Measurements from ENCODE around the gene HEY2. TPM values are rescaled to one million over a fixed set of nuclear protein-coding genes. Genes with fewer than 3 reads are reported as not detected.

The HEY2 gene
- total and polyA plus RNA-seq, 4 donors: 1.0 to 2.0 (median 1.4) TPM

DNA sequence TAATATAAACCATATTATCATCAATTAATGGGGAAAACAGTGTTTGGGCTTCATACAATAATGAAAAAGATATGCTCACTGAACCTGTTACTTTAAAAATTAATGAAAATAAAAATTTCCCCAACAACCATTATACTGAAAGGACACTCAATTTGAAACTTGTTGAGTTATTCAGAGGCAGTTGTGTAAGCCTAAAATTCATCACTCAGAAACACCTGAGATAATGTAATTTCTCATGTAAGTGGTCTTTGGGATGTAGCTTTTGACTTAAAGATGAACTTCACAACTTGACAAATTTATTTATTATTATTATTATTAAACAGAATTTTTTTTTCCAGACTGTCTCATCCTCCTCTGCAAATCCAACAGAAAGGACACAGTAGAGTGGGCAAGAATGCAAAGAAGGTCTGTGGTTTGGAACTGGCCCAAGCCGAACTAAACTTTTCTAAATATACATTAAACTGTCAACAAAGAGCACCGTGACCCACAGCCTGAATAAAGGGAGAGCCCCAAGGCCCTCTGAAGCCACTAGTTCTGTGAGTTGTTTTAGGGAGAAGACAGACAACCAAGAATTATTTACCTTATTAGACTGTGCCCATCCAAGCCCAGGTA lies 32.2 kb upstream of the HEY2 start:
- H3K9me3 ChIP-seq (ENCODE audit: control insufficient read depth in 4 of 4, low read length in 3 of 4): no peaks in the 10 kb centered on the region
- H3K36me3 ChIP-seq (ENCODE audit: control insufficient read depth in 4 of 4, insufficient read depth in 3 of 4, low read depth in 1 of 4, low read length in 3 of 4): no peaks in the 10 kb centered on the region
- TF ChIP-seq, protein P1, sequence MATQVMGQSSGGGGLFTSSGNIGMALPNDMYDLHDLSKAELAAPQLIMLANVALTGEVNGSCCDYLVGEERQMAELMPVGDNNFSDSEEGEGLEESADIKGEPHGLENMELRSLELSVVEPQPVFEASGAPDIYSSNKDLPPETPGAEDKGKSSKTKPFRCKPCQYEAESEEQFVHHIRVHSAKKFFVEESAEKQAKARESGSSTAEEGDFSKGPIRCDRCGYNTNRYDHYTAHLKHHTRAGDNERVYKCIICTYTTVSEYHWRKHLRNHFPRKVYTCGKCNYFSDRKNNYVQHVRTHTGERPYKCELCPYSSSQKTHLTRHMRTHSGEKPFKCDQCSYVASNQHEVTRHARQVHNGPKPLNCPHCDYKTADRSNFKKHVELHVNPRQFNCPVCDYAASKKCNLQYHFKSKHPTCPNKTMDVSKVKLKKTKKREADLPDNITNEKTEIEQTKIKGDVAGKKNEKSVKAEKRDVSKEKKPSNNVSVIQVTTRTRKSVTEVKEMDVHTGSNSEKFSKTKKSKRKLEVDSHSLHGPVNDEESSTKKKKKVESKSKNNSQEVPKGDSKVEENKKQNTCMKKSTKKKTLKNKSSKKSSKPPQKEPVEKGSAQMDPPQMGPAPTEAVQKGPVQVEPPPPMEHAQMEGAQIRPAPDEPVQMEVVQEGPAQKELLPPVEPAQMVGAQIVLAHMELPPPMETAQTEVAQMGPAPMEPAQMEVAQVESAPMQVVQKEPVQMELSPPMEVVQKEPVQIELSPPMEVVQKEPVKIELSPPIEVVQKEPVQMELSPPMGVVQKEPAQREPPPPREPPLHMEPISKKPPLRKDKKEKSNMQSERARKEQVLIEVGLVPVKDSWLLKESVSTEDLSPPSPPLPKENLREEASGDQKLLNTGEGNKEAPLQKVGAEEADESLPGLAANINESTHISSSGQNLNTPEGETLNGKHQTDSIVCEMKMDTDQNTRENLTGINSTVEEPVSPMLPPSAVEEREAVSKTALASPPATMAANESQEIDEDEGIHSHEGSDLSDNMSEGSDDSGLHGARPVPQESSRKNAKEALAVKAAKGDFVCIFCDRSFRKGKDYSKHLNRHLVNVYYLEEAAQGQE (IDR thresholded peaks at IDR 0.05): no peak
- TF ChIP-seq, protein P2, sequence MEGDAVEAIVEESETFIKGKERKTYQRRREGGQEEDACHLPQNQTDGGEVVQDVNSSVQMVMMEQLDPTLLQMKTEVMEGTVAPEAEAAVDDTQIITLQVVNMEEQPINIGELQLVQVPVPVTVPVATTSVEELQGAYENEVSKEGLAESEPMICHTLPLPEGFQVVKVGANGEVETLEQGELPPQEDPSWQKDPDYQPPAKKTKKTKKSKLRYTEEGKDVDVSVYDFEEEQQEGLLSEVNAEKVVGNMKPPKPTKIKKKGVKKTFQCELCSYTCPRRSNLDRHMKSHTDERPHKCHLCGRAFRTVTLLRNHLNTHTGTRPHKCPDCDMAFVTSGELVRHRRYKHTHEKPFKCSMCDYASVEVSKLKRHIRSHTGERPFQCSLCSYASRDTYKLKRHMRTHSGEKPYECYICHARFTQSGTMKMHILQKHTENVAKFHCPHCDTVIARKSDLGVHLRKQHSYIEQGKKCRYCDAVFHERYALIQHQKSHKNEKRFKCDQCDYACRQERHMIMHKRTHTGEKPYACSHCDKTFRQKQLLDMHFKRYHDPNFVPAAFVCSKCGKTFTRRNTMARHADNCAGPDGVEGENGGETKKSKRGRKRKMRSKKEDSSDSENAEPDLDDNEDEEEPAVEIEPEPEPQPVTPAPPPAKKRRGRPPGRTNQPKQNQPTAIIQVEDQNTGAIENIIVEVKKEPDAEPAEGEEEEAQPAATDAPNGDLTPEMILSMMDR (IDR thresholded peaks at IDR 0.05; ENCODE audit: low read depth, low read length, missing input control): no peak
- no peak for TF ChIP-seq JUND (IDR thresholded peaks at IDR 0.05)
- TF ChIP-seq RXRA (IDR thresholded peaks at IDR 0.05): no peak
- no peaks in the 10 kb centered on the region for H3K27me3 ChIP-seq (ENCODE audit: control insufficient read depth in 4 of 4, insufficient read depth in 4 of 4, low read length in 3 of 4)
- WGBS: 83% methylated on average over 2 of the region's 2 CpGs
- H3K4me1 ChIP-seq (ENCODE audit: control insufficient read depth in 4 of 4, insufficient read depth in 4 of 4, low read length in 3 of 4): no peaks in the 10 kb centered on the region
- H3K27ac ChIP-seq (ENCODE audit: low read depth in 1 of 2, low read length in 2 of 2): no peak overlapping the region
- no peak overlapping the region for H3K4me3 ChIP-seq (ENCODE audit: low read depth in 1 of 3, low read length in 3 of 3)
- DNase-seq (ENCODE audit: low spot score): no peak
- no peak overlapping the region for H3K9ac ChIP-seq (ENCODE audit: low read depth in 1 of 2, low read length in 2 of 2)

DNA sequence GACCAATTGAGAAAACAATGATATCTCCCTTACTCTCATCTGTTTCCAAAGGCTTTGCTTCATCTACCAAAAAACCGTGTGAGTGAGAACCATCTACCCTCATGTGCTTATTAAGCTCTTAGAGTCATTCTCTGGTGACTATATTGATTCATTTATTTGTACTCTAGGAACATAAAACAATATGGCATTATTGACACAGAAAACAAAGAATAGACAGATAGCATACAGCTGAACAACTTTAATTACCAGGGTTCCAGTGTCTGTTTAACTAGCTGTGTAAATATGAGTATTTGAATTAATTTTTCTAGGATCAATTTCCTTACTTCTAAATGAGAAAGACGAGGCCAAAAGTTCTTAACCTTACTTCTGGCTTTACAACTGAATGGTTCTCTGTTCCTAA lies 31.3 kb upstream of the HEY2 start:
- H3K4me3 ChIP-seq (ENCODE audit: low read depth in 1 of 3, low read length in 3 of 3): no peak overlapping the region
- WGBS: 38% methylated on average over 2 of the region's 2 CpGs
- H3K27me3 ChIP-seq (ENCODE audit: control insufficient read depth in 4 of 4, insufficient read depth in 4 of 4, low read length in 3 of 4): no peaks in the 10 kb centered on the region
- H3K36me3 ChIP-seq (ENCODE audit: control insufficient read depth in 4 of 4, insufficient read depth in 3 of 4, low read depth in 1 of 4, low read length in 3 of 4): no peaks in the 10 kb centered on the region
- no peak for DNase-seq (ENCODE audit: low spot score)
- H3K9me3 ChIP-seq (ENCODE audit: control insufficient read depth in 4 of 4, low read length in 3 of 4): no peaks in the 10 kb centered on the region
- H3K27ac ChIP-seq (ENCODE audit: low read depth in 1 of 2, low read length in 2 of 2): no peak overlapping the region
- no peak overlapping the region for H3K9ac ChIP-seq (ENCODE audit: low read depth in 1 of 2, low read length in 2 of 2)
- H3K4me1 ChIP-seq (ENCODE audit: control insufficient read depth in 4 of 4, insufficient read depth in 4 of 4, low read length in 3 of 4): peaks cover 0 to 5% (median 2%) of the 10 kb centered on the region in 4 donors
- TF ChIP-seq HNF4G (IDR thresholded peaks at IDR 0.05): no peak
- TF ChIP-seq JUND (IDR thresholded peaks at IDR 0.05): no peak
- TF ChIP-seq HNF4A (conservative IDR thresholded peaks at IDR 0.05): no peak
- TF ChIP-seq EGR1 (IDR thresholded peaks at IDR 0.05; ENCODE audit: low read depth in 2 of 2): no peak
- no peak for TF ChIP-seq GABPA (IDR thresholded peaks at IDR 0.05 in 1 of 2, conservative IDR thresholded peaks at IDR 0.05 in 1 of 2)
- no peak for TF ChIP-seq RXRA (IDR thresholded peaks at IDR 0.05)
- no peak for TF ChIP-seq TAF1 (conservative IDR thresholded peaks at IDR 0.05)
- TF ChIP-seq, protein P3, sequence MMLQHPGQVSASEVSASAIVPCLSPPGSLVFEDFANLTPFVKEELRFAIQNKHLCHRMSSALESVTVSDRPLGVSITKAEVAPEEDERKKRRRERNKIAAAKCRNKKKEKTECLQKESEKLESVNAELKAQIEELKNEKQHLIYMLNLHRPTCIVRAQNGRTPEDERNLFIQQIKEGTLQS (IDR thresholded peaks at IDR 0.05): no peak
- no peak for TF ChIP-seq YY1 (IDR thresholded peaks at IDR 0.05)
- no peak for TF ChIP-seq FOXA1 (IDR thresholded peaks at IDR 0.05)
- TF ChIP-seq, protein P4, sequence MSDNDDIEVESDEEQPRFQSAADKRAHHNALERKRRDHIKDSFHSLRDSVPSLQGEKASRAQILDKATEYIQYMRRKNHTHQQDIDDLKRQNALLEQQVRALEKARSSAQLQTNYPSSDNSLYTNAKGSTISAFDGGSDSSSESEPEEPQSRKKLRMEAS (IDR thresholded peaks at IDR 0.05): no peak
- no peak for TF ChIP-seq FOXA2 (IDR thresholded peaks at IDR 0.05)
- no peak for TF ChIP-seq SP1 (IDR thresholded peaks at IDR 0.05)
- no peak for TF ChIP-seq RAD21 (IDR thresholded peaks at IDR 0.05)
- TF ChIP-seq, protein P1 (IDR thresholded peaks at IDR 0.05): no peak
- TF ChIP-seq, protein P5, sequence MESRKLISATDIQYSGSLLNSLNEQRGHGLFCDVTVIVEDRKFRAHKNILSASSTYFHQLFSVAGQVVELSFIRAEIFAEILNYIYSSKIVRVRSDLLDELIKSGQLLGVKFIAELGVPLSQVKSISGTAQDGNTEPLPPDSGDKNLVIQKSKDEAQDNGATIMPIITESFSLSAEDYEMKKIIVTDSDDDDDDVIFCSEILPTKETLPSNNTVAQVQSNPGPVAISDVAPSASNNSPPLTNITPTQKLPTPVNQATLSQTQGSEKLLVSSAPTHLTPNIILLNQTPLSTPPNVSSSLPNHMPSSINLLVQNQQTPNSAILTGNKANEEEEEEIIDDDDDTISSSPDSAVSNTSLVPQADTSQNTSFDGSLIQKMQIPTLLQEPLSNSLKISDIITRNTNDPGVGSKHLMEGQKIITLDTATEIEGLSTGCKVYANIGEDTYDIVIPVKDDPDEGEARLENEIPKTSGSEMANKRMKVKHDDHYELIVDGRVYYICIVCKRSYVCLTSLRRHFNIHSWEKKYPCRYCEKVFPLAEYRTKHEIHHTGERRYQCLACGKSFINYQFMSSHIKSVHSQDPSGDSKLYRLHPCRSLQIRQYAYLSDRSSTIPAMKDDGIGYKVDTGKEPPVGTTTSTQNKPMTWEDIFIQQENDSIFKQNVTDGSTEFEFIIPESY (IDR thresholded peaks at IDR 0.05): no peak
- TF ChIP-seq NR2F2 (IDR thresholded peaks at IDR 0.05): no peak
- TF ChIP-seq, protein P2 (IDR thresholded peaks at IDR 0.05; ENCODE audit: low read depth, low read length, missing input control): no peak

All from liver (tissue), 9 donors.